OCI-LY1 (cell line): ENCODE measurements around the gene ZIC4.

Experiments
- EZH2 ChIP-seq: fragments of 200-600 bp; sonication (generic), shearing (Covaris generic); IDR thresholded peaks from 2 replicates; pipeline ENCODE4 v1.8.0; 2017; ENCODE audit warnings: borderline replicate concordance, mixed run types, mild to moderate bottlenecking, antibody characterized with exemption, low read length, moderate library complexity, mixed read lengths
- TF ChIP-seq, protein P1 (sequence below): fragments of 200-600 bp; sonication (generic), shearing (Covaris generic); IDR thresholded peaks from 2 replicates; pipeline ENCODE4 v1.5.1; 2017; ENCODE audit warnings: mild to moderate bottlenecking, antibody characterized with exemption, low read length, moderate library complexity, mixed read lengths

DNA sequence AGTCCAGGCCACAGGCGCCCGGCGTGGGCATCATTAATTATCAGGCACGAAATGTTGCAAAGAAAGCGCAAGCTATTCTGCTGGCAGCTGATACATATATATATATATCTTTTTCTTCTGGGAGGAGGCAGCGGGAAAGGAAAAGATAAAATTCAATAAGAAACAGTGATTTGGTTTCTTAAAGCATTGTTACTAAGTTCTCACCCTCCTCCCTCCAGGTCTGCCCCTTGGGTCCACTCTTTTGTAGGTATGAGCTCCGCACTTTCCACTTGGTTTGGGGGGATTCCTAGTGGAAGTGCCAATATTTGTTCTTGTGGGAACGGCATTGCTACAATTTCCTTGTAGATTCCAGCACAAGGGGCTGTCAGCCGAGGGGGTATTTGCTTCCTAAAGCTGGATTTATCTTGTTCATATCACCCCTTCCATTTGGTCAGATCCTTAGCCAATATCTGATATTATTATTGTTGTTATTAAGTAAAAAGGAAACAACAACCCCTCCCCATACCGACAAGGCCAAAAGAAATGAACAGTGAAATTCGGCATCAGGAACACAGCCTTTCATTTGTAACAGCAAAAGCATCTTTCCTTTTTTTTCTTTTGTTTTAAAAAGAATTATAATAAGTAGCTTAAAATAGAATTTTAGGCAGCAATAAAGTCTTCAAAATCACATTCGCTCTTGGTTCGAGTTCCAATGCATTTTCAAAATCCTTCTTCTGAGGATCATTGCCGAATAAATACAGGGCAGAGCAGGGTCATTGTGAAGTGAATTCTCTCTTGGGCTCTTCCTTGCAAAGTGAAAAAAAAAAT is 18.4 kb upstream of the ZIC4 start:
- TF ChIP-seq, protein P1, sequence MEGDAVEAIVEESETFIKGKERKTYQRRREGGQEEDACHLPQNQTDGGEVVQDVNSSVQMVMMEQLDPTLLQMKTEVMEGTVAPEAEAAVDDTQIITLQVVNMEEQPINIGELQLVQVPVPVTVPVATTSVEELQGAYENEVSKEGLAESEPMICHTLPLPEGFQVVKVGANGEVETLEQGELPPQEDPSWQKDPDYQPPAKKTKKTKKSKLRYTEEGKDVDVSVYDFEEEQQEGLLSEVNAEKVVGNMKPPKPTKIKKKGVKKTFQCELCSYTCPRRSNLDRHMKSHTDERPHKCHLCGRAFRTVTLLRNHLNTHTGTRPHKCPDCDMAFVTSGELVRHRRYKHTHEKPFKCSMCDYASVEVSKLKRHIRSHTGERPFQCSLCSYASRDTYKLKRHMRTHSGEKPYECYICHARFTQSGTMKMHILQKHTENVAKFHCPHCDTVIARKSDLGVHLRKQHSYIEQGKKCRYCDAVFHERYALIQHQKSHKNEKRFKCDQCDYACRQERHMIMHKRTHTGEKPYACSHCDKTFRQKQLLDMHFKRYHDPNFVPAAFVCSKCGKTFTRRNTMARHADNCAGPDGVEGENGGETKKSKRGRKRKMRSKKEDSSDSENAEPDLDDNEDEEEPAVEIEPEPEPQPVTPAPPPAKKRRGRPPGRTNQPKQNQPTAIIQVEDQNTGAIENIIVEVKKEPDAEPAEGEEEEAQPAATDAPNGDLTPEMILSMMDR = no peak
- TF ChIP-seq EZH2 = no peak
